Central memory CD8-positive, alpha-beta T cell (primary cell): Measurements from ENCODE around the gene PWWP3B.
"Not testable (repeated sequence)": the region's sequence is repeated elsewhere in the genome, so short reads cannot be mapped to it uniquely, and the experiment has no call there.

Experiments used
- ATAC-seq: fragments of 150-1000 bp; cut with Tn5 transposase; replicated peaks from 2 replicates; pipeline ENCODE4 v1.10.0; 2022; ENCODE audit warnings: mild to moderate bottlenecking, moderate FRiP score, moderate number of reproducible peaks; ENCODE audit not compliant: poor library complexity, severe bottlenecking; ENCODE audit errors: extremely low read depth
- DNase-seq, 2 donors: peaks; one replicate each; pipeline ENCODE4 v3.0.0; 2021; ENCODE audit warnings: low spot score in 2 of 2
- H3K27ac Mint-ChIP-seq: one replicate; pipeline ENCODE4 v1.8.0; 2022; ENCODE audit warnings: low read depth, mild to moderate bottlenecking, moderate library complexity, mixed read lengths
- H3K27me3 Mint-ChIP-seq: one replicate; pipeline ENCODE4 v1.8.0; 2022; ENCODE audit warnings: mixed read lengths
- H3K36me3 Mint-ChIP-seq: one replicate; pipeline ENCODE4 v1.8.0; 2022; ENCODE audit warnings: mild to moderate bottlenecking, moderate library complexity, mixed read lengths; ENCODE audit not compliant: insufficient read depth
- H3K4me1 Mint-ChIP-seq: one replicate; pipeline ENCODE4 v1.8.0; 2022; ENCODE audit warnings: mixed read lengths
- H3K4me3 Mint-ChIP-seq: one replicate; pipeline ENCODE4 v1.8.0; 2022; ENCODE audit warnings: mild to moderate bottlenecking, moderate library complexity, mixed read lengths
- H3K9me3 Mint-ChIP-seq: one replicate; pipeline ENCODE4 v1.8.0; 2022; ENCODE audit warnings: mixed read lengths

The PWWP3B gene

DNA sequence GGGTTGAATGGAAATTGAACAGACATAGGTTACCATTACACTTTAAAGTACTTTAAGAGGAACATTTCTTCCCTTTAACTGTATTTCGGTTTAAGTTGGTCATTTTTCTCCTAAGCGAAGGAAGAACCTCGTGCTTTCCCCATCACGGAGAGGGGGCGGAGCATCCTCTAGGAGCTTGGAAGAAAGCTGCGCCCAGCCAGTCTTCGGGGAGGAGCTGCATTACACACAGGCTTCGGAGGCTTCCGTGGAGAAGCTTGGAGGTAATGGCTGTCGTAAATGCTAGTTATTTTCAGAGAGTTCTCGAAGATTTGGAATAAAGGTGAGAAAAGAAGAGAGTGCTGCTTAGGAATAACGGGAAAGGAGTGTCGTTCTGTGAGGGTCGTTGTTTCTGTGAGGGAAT is at the start of gene PWWP3B:
PWWP3B (plus strand) TSS at position 199 of the 400 bp plus-strand sequence. CDS start 37,128 bp downstream, outside the sequence.
- H3K27me3 Mint-ChIP-seq: no peaks in the 10 kb centered on the region
- DNase-seq (no peak), ATAC-seq (no peak)
- no peak within 1 kb of the TSS for H3K27ac Mint-ChIP-seq
- no peak within 1 kb of the TSS for H3K4me3 Mint-ChIP-seq
- no peaks in the 10 kb centered on the region for H3K36me3 Mint-ChIP-seq
- no peaks in the 10 kb centered on the region for H3K9me3 Mint-ChIP-seq
- no peaks in the 10 kb centered on the region for H3K4me1 Mint-ChIP-seq

DNA sequence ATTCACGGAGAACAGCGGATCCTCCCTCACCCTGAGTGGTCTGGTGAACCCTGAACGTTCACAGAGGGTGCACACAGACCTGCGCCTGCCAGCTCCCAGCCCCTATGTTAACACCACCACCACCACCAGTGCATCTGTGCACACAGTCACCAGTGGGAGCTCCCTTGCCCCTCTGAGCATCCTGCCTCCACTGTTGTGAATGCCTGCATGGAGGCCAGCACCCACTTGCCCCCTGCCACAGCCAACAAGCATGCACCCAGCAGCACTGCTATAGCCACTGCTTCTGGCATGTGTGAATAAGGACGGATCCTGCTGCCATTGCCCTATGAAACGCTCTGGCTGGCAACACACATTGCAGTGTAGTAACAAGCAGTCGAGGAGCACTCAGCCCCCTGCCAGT is 29.1 kb upstream of the PWWP3B start:
- Mint-ChIP-seq H3K27me3 (no peaks in the 10 kb centered on the region), H3K9me3 (no peaks in the 10 kb centered on the region), H3K36me3 (no peaks in the 10 kb centered on the region), H3K4me3 (no peak overlapping the region), H3K27ac (no peak overlapping the region), H3K4me1 (no peaks in the 10 kb centered on the region)
- ATAC-seq: no peak
- no peak for DNase-seq

DNA sequence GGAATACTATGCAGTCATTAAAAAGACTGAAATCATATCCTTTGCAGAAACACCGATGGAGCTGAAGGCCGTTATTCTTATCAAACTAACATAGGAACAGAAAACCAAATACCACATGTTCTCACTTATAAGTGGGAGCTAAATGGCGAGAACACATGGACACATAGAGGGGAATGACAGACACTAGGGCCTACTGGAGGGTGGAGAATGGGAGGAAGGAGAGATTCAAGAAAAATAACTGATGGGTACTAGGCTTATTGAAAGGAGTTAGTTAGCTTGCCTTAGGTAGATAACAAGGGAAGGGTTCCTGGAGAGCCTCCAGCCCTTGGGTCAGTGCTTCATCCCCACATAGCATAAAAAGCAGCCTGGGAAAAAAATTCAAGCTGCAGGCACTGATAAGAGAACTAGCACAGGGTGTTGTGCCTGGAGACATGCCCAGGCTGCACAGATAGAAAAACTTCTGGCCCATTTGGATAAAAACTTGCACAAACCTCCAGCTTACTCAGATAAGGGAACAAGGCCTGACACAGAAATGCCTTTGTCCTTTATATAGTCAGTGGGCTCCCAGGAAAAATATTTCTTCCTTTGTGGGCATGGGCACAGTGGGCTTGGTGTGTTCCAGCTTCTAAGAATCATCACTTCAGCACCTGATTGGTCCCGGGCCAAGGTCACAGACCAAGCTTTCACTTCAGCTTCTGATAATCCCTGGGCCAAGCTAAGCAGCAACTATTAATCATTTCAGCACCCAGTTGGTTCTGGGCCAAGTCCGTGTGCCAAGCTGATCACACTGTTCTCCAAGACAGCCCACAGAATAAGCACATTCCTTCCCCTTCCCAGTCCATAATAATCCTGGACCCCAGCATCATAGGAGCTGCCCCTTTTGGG is 23.1 kb upstream of the PWWP3B start:
- H3K36me3 Mint-ChIP-seq: no peaks in the 10 kb centered on the region
- no peak for ATAC-seq
- no peak overlapping the region for H3K4me3 Mint-ChIP-seq
- H3K27me3 Mint-ChIP-seq: no peaks in the 10 kb centered on the region
- H3K4me1 Mint-ChIP-seq: no peaks in the 10 kb centered on the region
- peaks cover 2% of the 10 kb centered on the region for H3K9me3 Mint-ChIP-seq
- H3K27ac Mint-ChIP-seq: no peak overlapping the region
- DNase-seq: no peak

DNA sequence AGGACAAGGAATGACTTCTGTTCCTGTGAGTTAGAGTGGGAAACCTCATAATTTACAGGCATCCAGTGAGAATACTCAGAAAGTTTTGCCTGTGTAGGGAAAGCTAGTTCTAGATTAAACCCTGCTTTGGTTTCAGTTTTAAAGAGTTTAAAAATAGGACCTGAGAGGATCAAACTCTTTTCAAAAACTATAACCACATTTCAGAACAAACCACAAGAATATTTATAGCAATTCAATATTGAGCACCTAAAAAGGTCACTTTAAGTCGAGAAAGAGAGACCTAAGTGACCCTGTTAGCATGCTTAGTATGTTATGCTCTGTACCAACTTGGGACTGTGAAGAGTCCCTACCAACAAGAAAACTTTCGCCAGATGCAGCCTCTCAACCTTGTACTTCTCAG is 17.4 kb upstream of the PWWP3B start:
- no peaks in the 10 kb centered on the region for H3K36me3 Mint-ChIP-seq
- DNase-seq (no peak), ATAC-seq (no peak)
- no peaks in the 10 kb centered on the region for H3K27me3 Mint-ChIP-seq
- H3K4me3 Mint-ChIP-seq: no peak overlapping the region
- H3K9me3 Mint-ChIP-seq: peaks cover 6% of the 10 kb centered on the region
- no peak overlapping the region for H3K27ac Mint-ChIP-seq
- H3K4me1 Mint-ChIP-seq: no peaks in the 10 kb centered on the region

DNA sequence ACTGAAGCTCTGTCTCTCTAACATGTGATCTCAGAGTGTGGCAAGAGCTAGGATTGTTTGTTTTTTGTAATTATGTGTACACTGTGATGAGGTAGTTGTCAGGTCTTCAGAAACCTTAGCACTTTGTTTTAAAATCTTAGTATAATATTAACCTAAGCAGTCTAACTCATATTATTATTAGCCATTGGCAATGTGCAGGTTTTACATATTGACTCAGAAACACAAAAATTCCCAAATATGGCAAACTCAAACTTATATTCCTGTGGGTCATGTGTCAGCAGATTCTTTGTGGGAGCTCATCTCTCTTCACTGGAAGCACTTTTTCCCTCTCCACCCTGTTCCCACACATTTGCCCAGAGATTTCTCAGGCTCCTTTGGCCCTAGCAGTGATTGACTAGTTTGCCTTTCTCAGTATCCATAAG is 8.2 kb upstream of the PWWP3B start:
- no peaks in the 10 kb centered on the region for H3K27me3 Mint-ChIP-seq
- H3K9me3 Mint-ChIP-seq: no peaks in the 10 kb centered on the region
- DNase-seq: no peak
- no peak for ATAC-seq
- no peaks in the 10 kb centered on the region for H3K4me1 Mint-ChIP-seq
- H3K4me3 Mint-ChIP-seq: no peak overlapping the region
- H3K27ac Mint-ChIP-seq: no peak overlapping the region
- H3K36me3 Mint-ChIP-seq: no peaks in the 10 kb centered on the region

DNA sequence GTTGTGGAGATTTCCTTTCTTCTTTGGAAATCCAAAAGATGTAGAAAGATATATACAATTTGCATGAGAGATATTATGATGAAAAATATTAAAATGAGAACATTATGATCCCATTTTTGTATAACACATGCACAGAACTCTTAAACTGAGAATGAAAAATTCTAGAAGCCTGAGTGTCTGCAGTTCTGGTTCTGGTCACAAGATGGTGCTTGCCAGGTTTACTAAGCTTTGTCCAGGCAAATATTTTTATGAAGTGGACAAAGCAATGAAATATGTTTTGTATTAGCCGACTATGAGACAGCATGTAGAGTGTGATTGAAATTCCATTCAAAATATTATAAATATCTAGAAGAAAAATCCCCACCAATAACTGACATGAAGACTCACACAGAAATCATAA is 2.2 kb downstream of the PWWP3B start:
- DNase-seq (no peak), ATAC-seq (no peak)
- H3K27ac Mint-ChIP-seq: no peak overlapping the region
- no peaks in the 10 kb centered on the region for H3K27me3 Mint-ChIP-seq
- no peaks in the 10 kb centered on the region for H3K36me3 Mint-ChIP-seq
- no peak overlapping the region for H3K4me3 Mint-ChIP-seq
- no peaks in the 10 kb centered on the region for H3K4me1 Mint-ChIP-seq
- H3K9me3 Mint-ChIP-seq: no peaks in the 10 kb centered on the region

DNA sequence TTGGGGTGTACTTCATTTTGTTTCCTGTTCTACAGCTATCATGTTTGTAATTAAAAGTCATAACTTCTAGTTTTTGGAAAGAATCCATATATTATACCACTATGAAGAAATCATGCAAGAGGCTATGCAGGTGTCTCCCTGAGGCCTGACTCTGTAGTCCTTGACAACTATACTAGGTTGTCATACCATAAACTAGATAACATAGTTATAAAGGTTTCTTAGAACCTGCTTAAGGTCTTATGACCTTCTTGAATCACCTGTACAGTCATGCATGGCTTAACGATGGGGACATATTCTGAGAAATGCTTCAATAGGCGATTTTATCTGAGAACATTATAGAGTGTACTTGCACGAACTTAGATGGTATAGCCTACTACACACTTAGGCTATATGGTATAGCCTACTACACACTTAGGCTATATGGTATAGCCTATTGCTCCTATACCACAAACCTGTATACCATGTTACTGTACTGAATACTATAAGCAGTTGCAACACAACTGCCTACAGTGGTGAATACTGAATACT is 3.3 kb downstream of the PWWP3B start:
- no peaks in the 10 kb centered on the region for H3K27me3 Mint-ChIP-seq
- H3K9me3 Mint-ChIP-seq: no peaks in the 10 kb centered on the region
- no peaks in the 10 kb centered on the region for H3K4me1 Mint-ChIP-seq
- no peak overlapping the region for H3K4me3 Mint-ChIP-seq
- DNase-seq (no peak), ATAC-seq (no peak)
- no peaks in the 10 kb centered on the region for H3K36me3 Mint-ChIP-seq
- no peak overlapping the region for H3K27ac Mint-ChIP-seq

DNA sequence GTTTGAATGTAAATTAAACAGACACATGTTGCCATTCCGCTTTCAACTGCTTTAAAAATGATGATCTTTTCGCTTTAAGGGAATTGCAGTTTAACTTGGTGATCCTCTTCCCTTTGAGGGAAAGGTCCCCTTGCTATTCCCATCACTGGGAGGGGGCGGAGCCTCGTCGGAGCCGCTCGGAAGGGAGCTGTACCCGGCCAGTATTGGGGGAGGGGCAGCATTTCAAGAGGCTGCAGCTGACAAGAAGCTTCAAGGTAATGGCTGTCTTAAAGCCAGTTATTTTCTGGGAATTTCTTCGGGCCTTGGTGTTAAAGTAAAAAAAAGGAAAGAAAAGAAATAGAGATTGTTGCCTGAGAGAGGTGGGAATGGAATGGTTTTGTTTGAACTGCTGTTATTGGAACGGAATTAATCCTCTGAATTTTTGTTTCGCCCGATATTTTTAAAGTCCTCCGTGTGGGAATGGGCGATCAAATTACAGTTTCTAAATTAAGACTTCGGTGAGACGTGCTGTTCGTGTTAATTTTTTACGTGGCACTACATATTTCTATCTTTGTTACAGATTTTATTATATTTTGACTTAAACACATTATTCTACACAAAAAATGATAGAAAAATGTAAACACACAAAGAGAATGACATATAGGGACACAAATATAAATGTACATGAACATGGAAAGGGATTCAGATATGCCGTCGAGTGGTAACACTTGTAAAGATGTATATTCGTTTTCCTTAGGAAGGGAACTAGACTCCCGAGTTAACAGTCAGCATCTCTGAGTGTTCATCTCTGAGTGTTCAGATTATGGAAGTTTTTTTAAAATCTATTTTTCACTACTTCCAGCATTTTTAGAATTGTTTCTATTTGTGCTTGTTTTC is 9.2 kb downstream of the PWWP3B start:
- H3K4me1 Mint-ChIP-seq: no peaks in the 10 kb centered on the region

DNA sequence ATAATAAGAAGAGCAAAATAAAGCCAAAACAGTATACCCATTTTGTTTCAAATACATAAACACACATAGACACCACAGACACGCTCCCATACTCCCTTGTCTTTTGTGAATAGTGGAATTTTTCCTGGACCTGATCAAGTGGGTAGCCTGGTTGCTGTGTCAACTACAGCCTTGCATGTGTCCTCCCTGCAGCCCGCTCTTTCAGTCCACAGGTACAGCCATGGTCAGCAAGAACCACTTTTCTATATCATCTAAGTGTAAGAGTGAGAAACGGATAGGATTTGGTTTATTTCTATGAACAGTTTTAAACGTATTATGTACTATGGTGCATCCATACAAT is 9.8 kb downstream of the PWWP3B start:
- Mint-ChIP-seq H3K9me3 (peaks cover 11% of the 10 kb centered on the region), H3K27ac (no peak overlapping the region), H3K36me3 (no peaks in the 10 kb centered on the region), H3K4me1 (no peaks in the 10 kb centered on the region), H3K4me3 (no peak overlapping the region), H3K27me3 (no peaks in the 10 kb centered on the region)
- no peak for DNase-seq
- no peak for ATAC-seq

More for the DNA sequence above, 9.2 kb downstream of the PWWP3B start:
- ATAC-seq (no peak), DNase-seq (no peak)
- Mint-ChIP-seq H3K9me3 (peaks cover 9% of the 10 kb centered on the region), H3K36me3 (no peaks in the 10 kb centered on the region), H3K27me3 (no peaks in the 10 kb centered on the region), H3K4me3 (no peak overlapping the region), H3K27ac (no peak overlapping the region)

DNA sequence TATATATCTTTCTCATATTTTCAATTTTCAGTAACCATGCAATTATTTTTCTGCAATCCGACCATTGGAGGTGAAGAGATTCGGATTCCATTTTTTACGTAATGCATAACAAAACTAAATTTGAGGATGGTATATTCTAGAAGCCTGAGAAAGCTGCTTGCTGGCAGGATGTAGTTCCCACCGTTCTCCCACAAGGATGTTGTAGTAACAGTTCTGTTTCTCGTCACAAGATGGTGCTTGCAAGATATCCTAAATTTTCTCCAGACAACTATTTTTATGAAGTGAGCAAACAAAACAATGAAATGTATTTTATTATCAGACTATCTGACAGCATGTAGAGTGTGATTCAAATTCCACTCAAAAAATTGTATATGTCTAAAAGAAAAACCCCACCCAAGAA is 10.7 kb downstream of the PWWP3B start:
- ATAC-seq (no peak), DNase-seq (no peak)
- Mint-ChIP-seq H3K27ac (no peak overlapping the region), H3K36me3 (no peaks in the 10 kb centered on the region), H3K27me3 (no peaks in the 10 kb centered on the region), H3K4me1 (no peaks in the 10 kb centered on the region), H3K4me3 (no peak overlapping the region), H3K9me3 (peaks cover 11% of the 10 kb centered on the region)

DNA sequence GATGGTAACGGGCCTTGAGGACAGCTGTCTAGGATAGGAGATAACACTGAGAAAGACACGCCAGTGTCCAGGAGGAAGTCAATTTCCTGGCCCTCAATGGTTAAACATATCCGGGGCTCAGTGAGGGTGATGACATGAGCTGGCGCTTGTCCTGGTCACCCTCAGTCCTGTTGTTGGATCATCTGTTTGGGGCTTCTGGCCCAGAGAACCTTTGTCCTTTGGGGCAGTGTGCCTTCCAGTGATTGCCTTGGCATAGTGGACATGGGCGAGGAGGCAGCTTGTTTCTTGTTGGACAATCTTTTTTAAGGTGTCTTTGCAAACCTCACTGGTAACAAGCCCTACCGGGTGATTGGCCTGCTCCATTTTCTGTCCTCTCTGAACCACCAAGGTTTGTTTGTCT is 15.6 kb downstream of the PWWP3B start:
- not testable (repeated sequence) for H3K36me3 Mint-ChIP-seq, DNase-seq, H3K27ac Mint-ChIP-seq, H3K27me3 Mint-ChIP-seq, ATAC-seq, H3K4me3 Mint-ChIP-seq, H3K4me1 Mint-ChIP-seq
- peaks cover 11% of the 10 kb centered on the region for H3K9me3 Mint-ChIP-seq

DNA sequence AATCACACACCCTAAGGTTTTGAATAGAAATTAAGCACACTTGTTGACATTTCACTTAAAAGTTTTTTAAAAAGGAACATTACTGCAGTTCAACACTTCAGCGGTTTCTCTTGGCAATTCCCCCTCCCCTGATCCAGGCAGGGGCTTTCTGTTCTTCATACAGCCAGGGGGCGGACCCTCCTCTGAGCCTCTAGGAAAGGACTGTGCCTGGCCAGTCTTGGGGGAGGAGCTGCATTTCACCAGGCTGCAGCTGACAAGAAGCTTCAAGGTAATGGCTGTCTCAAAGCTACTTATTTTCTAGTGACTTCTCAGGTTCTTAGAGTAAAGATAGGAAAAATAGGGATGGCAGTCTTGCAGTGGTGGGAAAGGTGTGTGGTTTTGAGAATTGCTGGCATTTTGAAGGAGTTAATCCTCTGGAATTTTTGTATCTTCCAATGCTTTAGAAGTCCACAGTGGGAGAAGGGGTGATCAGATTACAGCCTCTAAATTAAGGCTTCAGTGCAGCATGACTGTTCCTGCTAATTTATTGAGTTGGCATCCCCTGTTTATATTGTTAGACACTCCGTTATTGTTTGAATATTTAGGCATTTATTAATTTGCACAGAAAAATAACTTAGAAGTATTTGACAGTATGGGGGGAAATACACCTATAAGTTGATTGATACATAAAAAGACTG is 33.5 kb downstream of the PWWP3B start:
- no peak for DNase-seq
- no peaks in the 10 kb centered on the region for H3K27me3 Mint-ChIP-seq
- no peaks in the 10 kb centered on the region for H3K36me3 Mint-ChIP-seq
- no peak overlapping the region for H3K4me3 Mint-ChIP-seq
- no peak for ATAC-seq
- H3K27ac Mint-ChIP-seq: no peak overlapping the region
- peaks cover 5% of the 10 kb centered on the region for H3K9me3 Mint-ChIP-seq
- H3K4me1 Mint-ChIP-seq: no peaks in the 10 kb centered on the region
